GM12865 (cell line): Measurements from ENCODE around the gene KCNJ5.

Experiments
- DNase-seq: peaks from one replicate; pipeline ENCODE4 v3.0.0; 2010; ENCODE audit warnings: low read depth
- H3K4me3 ChIP-seq: 2 replicates; pipeline ENCODE4 v1.5.1; 2011; ENCODE audit warnings: mild to moderate bottlenecking, low read depth, low read length, control low read depth
- TF ChIP-seq, protein P1 (sequence below): IDR thresholded peaks from 2 replicates; pipeline ENCODE4 v1.5.1; 2011; ENCODE audit warnings: low read length, control low read depth, low read depth, inconsistent platforms; ENCODE audit not compliant: insufficient read depth; ENCODE audit errors: missing control alignments

The KCNJ5 gene

DNA sequence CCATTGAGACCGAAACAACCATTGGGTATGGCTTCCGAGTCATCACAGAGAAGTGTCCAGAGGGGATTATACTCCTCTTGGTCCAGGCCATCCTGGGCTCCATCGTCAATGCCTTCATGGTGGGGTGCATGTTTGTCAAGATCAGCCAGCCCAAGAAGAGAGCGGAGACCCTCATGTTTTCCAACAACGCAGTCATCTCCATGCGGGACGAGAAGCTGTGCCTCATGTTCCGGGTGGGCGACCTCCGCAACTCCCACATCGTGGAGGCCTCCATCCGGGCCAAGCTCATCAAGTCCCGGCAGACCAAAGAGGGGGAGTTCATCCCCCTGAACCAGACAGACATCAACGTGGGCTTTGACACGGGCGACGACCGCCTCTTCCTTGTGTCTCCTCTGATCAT is 20.5 kb downstream of the KCNJ5 start:
- no peak for DNase-seq
- TF ChIP-seq, protein P1, sequence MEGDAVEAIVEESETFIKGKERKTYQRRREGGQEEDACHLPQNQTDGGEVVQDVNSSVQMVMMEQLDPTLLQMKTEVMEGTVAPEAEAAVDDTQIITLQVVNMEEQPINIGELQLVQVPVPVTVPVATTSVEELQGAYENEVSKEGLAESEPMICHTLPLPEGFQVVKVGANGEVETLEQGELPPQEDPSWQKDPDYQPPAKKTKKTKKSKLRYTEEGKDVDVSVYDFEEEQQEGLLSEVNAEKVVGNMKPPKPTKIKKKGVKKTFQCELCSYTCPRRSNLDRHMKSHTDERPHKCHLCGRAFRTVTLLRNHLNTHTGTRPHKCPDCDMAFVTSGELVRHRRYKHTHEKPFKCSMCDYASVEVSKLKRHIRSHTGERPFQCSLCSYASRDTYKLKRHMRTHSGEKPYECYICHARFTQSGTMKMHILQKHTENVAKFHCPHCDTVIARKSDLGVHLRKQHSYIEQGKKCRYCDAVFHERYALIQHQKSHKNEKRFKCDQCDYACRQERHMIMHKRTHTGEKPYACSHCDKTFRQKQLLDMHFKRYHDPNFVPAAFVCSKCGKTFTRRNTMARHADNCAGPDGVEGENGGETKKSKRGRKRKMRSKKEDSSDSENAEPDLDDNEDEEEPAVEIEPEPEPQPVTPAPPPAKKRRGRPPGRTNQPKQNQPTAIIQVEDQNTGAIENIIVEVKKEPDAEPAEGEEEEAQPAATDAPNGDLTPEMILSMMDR, result no peak
- H3K4me3 ChIP-seq, result no peak overlapping the region

DNA sequence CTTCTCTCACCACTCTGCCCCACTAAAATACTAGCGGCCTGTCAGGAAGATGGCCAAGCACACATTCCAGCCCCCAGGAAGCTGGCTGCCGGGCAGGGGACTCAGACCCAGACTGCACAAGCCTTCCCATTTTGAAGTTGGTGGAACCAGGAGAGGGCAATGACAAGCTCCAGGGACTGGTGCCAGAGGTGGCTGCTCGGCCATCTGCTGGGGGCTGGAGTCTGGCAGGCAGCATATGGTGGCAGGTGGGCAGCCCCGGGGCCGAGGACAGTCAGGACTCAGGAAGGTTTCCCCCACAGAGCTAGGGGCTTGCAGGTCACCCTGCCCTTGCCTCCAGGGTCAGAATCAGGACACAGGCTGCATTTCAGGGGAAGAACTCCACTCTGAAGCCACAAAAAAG is 22.6 kb downstream of the KCNJ5 start:
- no peak overlapping the region for H3K4me3 ChIP-seq
- no peak for DNase-seq
- TF ChIP-seq, protein P1, result no peak

DNA sequence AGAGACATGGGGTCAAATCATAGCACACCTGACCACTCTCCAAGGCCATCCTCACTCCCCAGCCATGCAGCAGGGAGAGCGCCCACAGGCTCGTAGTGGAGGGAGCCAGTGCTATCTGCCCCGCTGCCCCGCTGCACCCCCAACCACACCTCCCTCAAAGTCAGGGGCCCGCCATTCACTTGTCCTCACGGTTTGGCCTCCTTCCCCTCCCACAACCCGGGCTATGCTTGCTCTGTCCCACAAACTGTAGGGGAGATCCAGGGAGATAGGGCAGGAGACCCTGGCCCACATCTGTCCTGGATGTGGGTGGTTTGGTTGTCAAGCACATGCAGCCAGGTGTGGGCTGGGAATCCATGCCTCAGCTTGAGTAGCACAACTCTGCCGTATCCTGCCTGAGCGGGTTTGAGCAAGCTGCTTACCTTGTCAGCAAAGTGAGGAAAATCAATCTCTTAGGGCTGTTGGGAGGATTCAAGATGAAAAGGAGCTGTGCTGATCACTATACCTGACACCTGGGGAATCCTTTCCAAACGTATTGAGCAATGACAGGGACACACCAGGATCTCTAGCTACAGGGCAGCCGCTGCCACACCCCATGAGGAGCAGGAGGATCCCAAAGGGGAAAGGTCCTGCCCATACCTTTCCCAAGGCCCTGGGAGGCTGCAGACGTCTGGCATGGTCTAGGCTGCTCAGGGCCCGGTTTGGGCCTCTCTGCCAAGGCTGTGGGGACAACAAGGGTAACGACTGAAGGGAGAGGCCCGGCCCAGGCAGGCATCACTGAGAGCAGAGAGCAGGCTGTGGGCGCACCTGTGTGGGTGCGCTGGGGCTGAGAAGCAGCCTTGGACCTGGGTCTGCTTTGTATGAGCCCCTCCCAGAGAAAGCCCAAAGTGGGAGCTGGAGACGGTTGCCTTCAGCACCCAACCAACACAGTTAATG is 23.3 kb downstream of the KCNJ5 start:
- H3K4me3 ChIP-seq, result no peak overlapping the region
- TF ChIP-seq, protein P1, result no peak
- DNase-seq, result no peak

- TF ChIP-seq, protein P1, result no peak
- no peak for DNase-seq
- no peak overlapping the region for H3K4me3 ChIP-seq
These were observed 24.0 kb downstream of the KCNJ5 start for GRCh38 chr11:128915149-128915521.

- TF ChIP-seq, protein P1, result no peak
- no peak for DNase-seq
- H3K4me3 ChIP-seq, result no peak overlapping the region
These were observed 24.9 kb downstream of the KCNJ5 start for GRCh38 chr11:128916037-128916572.

- TF ChIP-seq, protein P1, result no peak
- DNase-seq, result no peak
- H3K4me3 ChIP-seq, result no peak overlapping the region
These were observed 25.5 kb downstream of the KCNJ5 start for GRCh38 chr11:128916681-128917080.
